ENCODE data around the gene TMEM179B. TPM values are rescaled to one million over a fixed set of nuclear protein-coding genes. Genes with fewer than 3 reads are reported as not detected.
"Not testable (repeated sequence)": the region's sequence is repeated elsewhere in the genome, so short reads cannot be mapped to it uniquely, and the experiment has no call there.

Gene TMEM179B
- polyA plus RNA-seq (ENCODE audit: insufficient read length in 3 of 3) = 10 to 100 TPM; 66.4 to 71.6 (median 67.9) TPM

GRCh38 chr11:62787005-62787759 is at the start of gene TMEM179B:
TMEM179B (plus strand) TSS chr11:62787402; CDS start chr11:62787432, 30 bp downstream.
- peak; percentile 95 to 98 (median 98) for DNase-seq (ENCODE audit: low read depth in 3 of 3, low spot score in 2 of 3)

GRCh38 chr11:62747475-62748160 is 39.6 kb upstream of the TMEM179B start:
- no peak for DNase-seq (ENCODE audit: low read depth in 3 of 3, low spot score in 2 of 3)

GRCh38 chr11:62749931-62750330 is 37.3 kb upstream of the TMEM179B start:
- not testable (repeated sequence) for DNase-seq (ENCODE audit: low read depth in 3 of 3, low spot score in 2 of 3)

GRCh38 chr11:62752177-62752785 is 34.9 kb upstream of the TMEM179B start:
- DNase-seq (ENCODE audit: low read depth in 3 of 3, low spot score in 2 of 3) = no peak

- DNase-seq (ENCODE audit: low read depth in 3 of 3, low spot score in 2 of 3) = no peak
Observed at GRCh38 chr11:62752994-62753735, 34.0 kb upstream of the TMEM179B start.

- DNase-seq (ENCODE audit: low read depth in 3 of 3, low spot score in 2 of 3) = peak; percentile 95 to 97 (median 96)
Observed at GRCh38 chr11:62753736-62754603, 33.2 kb upstream of the TMEM179B start, which contains the start of gene ZBTB3. ZBTB3 (minus strand) TSS chr11:62754160; CDS start chr11:62753664, 496 bp downstream.

- DNase-seq (ENCODE audit: low read depth in 3 of 3, low spot score in 2 of 3) = no peak
Observed at GRCh38 chr11:62755086-62755615, 32.1 kb upstream of the TMEM179B start.

- no peak for DNase-seq (ENCODE audit: low read depth in 3 of 3, low spot score in 2 of 3)
Observed at GRCh38 chr11:62757846-62758788, 29.1 kb upstream of the TMEM179B start.

GRCh38 chr11:62760867-62761227 is 26.4 kb upstream of the TMEM179B start:
- not testable (repeated sequence) for DNase-seq (ENCODE audit: low read depth in 3 of 3, low spot score in 2 of 3)

GRCh38 chr11:62770778-62771143 is 16.4 kb upstream of the TMEM179B start:
- DNase-seq (ENCODE audit: low read depth in 3 of 3, low spot score in 2 of 3) = no peak

GRCh38 chr11:62771144-62772021 is 15.8 kb upstream of the TMEM179B start, which contains the start of gene TAF6L:
TAF6L (plus strand) TSS chr11:62771396; CDS start chr11:62775784, 4,388 bp downstream.
- peak; percentile 84 to 96 (median 90) for DNase-seq (ENCODE audit: low read depth in 3 of 3, low spot score in 2 of 3)

- no peak for DNase-seq (ENCODE audit: low read depth in 3 of 3, low spot score in 2 of 3)
Observed at GRCh38 chr11:62774407-62774806, 12.8 kb upstream of the TMEM179B start.

GRCh38 chr11:62775646-62776045 is 11.6 kb upstream of the TMEM179B start:
- no peak for DNase-seq (ENCODE audit: low read depth in 3 of 3, low spot score in 2 of 3)

- no peak for DNase-seq (ENCODE audit: low read depth in 3 of 3, low spot score in 2 of 3)
Observed at GRCh38 chr11:62777389-62777788, 9.8 kb upstream of the TMEM179B start.

GRCh38 chr11:62778441-62778840 is 8.8 kb upstream of the TMEM179B start:
- DNase-seq (ENCODE audit: low read depth in 3 of 3, low spot score in 2 of 3) = no peak

- no peak for DNase-seq (ENCODE audit: low read depth in 3 of 3, low spot score in 2 of 3)
Observed at GRCh38 chr11:62782753-62783152, 4.4 kb upstream of the TMEM179B start.

- DNase-seq (ENCODE audit: low read depth in 3 of 3, low spot score in 2 of 3) = peak; percentile 71 to 87 (median 83)
Observed at GRCh38 chr11:62786318-62787004, 741 bp upstream of the TMEM179B start.

Measured in right renal cortex interstitium (tissue), 3 donors.